Smooth muscle cell (in vitro differentiated cells): ENCODE results near the gene AOC3. TPM values are rescaled to one million over a fixed set of nuclear protein-coding genes. Genes with fewer than 3 reads are reported as not detected.
"Not testable (repeated sequence)": the region's sequence is repeated elsewhere in the genome, so short reads cannot be mapped to it uniquely, and the experiment has no call there.

Source experiments
- DNase-seq: peaks from one replicate; lab custom pipeline; 2025; ENCODE audit not compliant: unreplicated experiment; lab: John Stamatoyannopoulos, UW
- H2AFZ ChIP-seq: fragments of 200-600 bp; sonication (generic); 2 replicates; pipeline ENCODE4 v1.6.0; 2016; ENCODE audit warnings: antibody characterized with exemption, low read depth, mild to moderate bottlenecking
- H3F3A ChIP-seq: fragments of 200-600 bp; sonication (generic); 2 replicates; pipeline ENCODE4 v1.6.0; 2017; ENCODE audit warnings: antibody characterized with exemption, low read depth
- H3K27ac ChIP-seq: fragments of 200-600 bp; sonication (generic); 2 replicates; pipeline ENCODE4 v1.5.1; 2016; ENCODE audit warnings: low read depth, mild to moderate bottlenecking
- H3K27me3 ChIP-seq: fragments of 200-600 bp; sonication (generic); 2 replicates; pipeline ENCODE4 v1.6.1; 2016; ENCODE audit warnings: low read depth, mild to moderate bottlenecking
- H3K36me3 ChIP-seq: fragments of 200-600 bp; sonication (generic); 2 replicates; pipeline ENCODE4 v1.5.1; 2016; ENCODE audit warnings: low read depth
- H3K4me1 ChIP-seq: fragments of 200-600 bp; sonication (generic); 2 replicates; pipeline ENCODE4 v1.5.1; 2016; ENCODE audit warnings: low read depth
- H3K4me2 ChIP-seq: fragments of 200-600 bp; sonication (generic); 2 replicates; pipeline ENCODE4 v1.6.0; 2016; ENCODE audit warnings: mild to moderate bottlenecking
- H3K4me3 ChIP-seq: fragments of 200-600 bp; sonication (generic); 2 replicates; pipeline ENCODE4 v1.5.1; 2016; ENCODE audit warnings: mild to moderate bottlenecking
- H3K79me2 ChIP-seq: fragments of 200-600 bp; sonication (generic); 2 replicates; pipeline ENCODE4 v1.6.0; 2016; ENCODE audit warnings: low read depth, mild to moderate bottlenecking
- H3K9ac ChIP-seq: fragments of 200-600 bp; sonication (generic); 2 replicates; pipeline ENCODE4 v1.6.0; 2016; ENCODE audit warnings: low read depth
- H3K9me3 ChIP-seq: fragments of 200-600 bp; sonication (generic); replicated peaks from 2 replicates; pipeline ENCODE4 v1.5.1; 2016; ENCODE audit warnings: low read depth
- H4K20me1 ChIP-seq: fragments of 200-600 bp; sonication (generic); 2 replicates; pipeline ENCODE4 v1.6.0; 2016; ENCODE audit warnings: low read depth
- CTCF ChIP-seq: fragments of 200-600 bp; sonication (generic); IDR thresholded peaks from 2 replicates; pipeline ENCODE4 v1.5.1; 2017; ENCODE audit warnings: borderline replicate concordance, mild to moderate bottlenecking, antibody characterized with exemption; ENCODE audit not compliant: insufficient read depth, poor library complexity, severe bottlenecking
- WGBS: methylation state at CpG from one replicate; pipeline ENCODE4 v1.1.7; 2016; ENCODE audit warnings: low lambda C conversion rate; 5-methylcytosine and 5-hydroxymethylcytosine counted together
- polyA plus RNA-seq: library from polyadenylated mRNA; unstranded; fragments of >200 nt; fragmentation: Nextera tagmentation; extraction: Ambion mirVana; gene quantifications from 2 replicates; pipeline ENCODE4 v1.2.1, GENCODE V29; 2016
- total RNA-seq: library from RNA; depleted of rRNA; stranded (reverse); fragments of >200 nt; gene quantifications from 2 replicates; pipeline ENCODE4 v1.2.3, GENCODE V29; 2014

AOC3 gene
- total and polyA plus RNA-seq, 2 experiments from 2014 or later: 0.65 to 0.90 TPM

GRCh38 chr17:42848093-42848492 is 2.9 kb upstream of the AOC3 start:
- no peak for TF ChIP-seq CTCF

GRCh38 chr17:42849031-42849430 is 2.0 kb upstream of the AOC3 start:
- H3K9ac ChIP-seq: no peak overlapping the region
- no peak for DNase-seq
- no peak overlapping the region for H3K4me3 ChIP-seq
- WGBS: 88% methylated on average over 9 of the region's 9 CpGs
- peaks cover 6% of the 10 kb centered on the region for H4K20me1 ChIP-seq
- H3K36me3 ChIP-seq: no peaks in the 10 kb centered on the region
- no peaks in the 10 kb centered on the region for H3K9me3 ChIP-seq
- no peak for TF ChIP-seq CTCF
- H3K27ac ChIP-seq: no peak overlapping the region
- H3K79me2 ChIP-seq: no peaks in the 10 kb centered on the region
- no peaks in the 10 kb centered on the region for H3K4me1 ChIP-seq
- H3K27me3 ChIP-seq: no peaks in the 10 kb centered on the region
- no peaks in the 10 kb centered on the region for H3F3A ChIP-seq
- no peak overlapping the region for H3K4me2 ChIP-seq
- H2AFZ ChIP-seq: no peak overlapping the region

More at GRCh38 chr17:42848093-42848492, 2.9 kb upstream of the AOC3 start:
- 98% methylated on average over 3 of the region's 3 CpGs for WGBS
- Histone ChIP-seq H3F3A (no peaks in the 10 kb centered on the region), H4K20me1 (peaks cover 6% of the 10 kb centered on the region), H3K4me3 (no peak overlapping the region), H2AFZ (no peak overlapping the region), H3K9me3 (no peaks in the 10 kb centered on the region), H3K4me1 (no peaks in the 10 kb centered on the region), H3K27ac (no peak overlapping the region), H3K9ac (no peak overlapping the region), H3K36me3 (no peaks in the 10 kb centered on the region), H3K79me2 (no peaks in the 10 kb centered on the region), H3K27me3 (no peaks in the 10 kb centered on the region), H3K4me2 (no peak overlapping the region)
- no peak for DNase-seq

- H4K20me1 ChIP-seq: peaks cover 6% of the 10 kb centered on the region
Measured at GRCh38 chr17:42849451-42850181, 1.4 kb upstream of the AOC3 start.

GRCh38 chr17:42851371-42852240 is 607 bp downstream of the AOC3 start:
- not testable (repeated sequence) for H3K27me3 ChIP-seq, H3F3A ChIP-seq, H3K4me1 ChIP-seq, H4K20me1 ChIP-seq, H3K4me2 ChIP-seq, H3K9me3 ChIP-seq, DNase-seq, H3K36me3 ChIP-seq, H3K4me3 ChIP-seq, H3K79me2 ChIP-seq, H2AFZ ChIP-seq, H3K9ac ChIP-seq, H3K27ac ChIP-seq
- 97% methylated on average over 21 of the region's 28 CpGs for WGBS

More at GRCh38 chr17:42849451-42850181, 1.4 kb upstream of the AOC3 start:
- Histone ChIP-seq H3K27me3 (no peaks in the 10 kb centered on the region), H3F3A (no peaks in the 10 kb centered on the region), H3K4me3 (no peak overlapping the region), H3K79me2 (no peaks in the 10 kb centered on the region), H3K36me3 (no peaks in the 10 kb centered on the region), H3K4me1 (no peaks in the 10 kb centered on the region), H2AFZ (no peak overlapping the region), H3K4me2 (no peak overlapping the region), H3K9ac (no peak overlapping the region), H3K27ac (no peak overlapping the region), H3K9me3 (no peaks in the 10 kb centered on the region)
- DNase-seq: no peak
- 87% methylated on average over 8 of the region's 8 CpGs for WGBS
- no peak for TF ChIP-seq CTCF
